ENCODE results near the gene ENKUR.

DNA sequence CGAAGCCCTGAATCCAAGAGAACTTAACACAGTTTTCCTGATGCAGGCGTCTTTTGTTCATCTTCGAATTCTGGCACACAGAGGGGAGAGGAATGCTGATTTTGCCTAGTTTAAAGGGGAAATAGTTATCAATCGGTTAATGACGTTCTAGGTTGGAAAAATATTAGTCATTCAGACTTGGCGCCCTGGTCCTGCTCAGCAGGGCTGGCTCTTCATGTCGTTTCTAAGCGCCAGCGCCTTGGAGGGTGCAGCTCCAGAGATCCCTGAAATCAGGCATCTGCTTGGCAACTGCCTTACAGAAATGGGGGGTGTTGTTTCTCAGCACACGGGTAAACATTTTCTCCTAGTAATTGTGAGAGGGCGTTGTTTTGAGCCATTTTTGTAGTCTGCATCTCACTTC is 62.3 kb downstream of the ENKUR start:
- TF ChIP-seq POLR2A (IDR thresholded peaks at IDR 0.05), result no peak
- TF ChIP-seq CTCF (IDR thresholded peaks at IDR 0.05), result no peak
